Lower leg skin (tissue), 4 donors: ENCODE results near the gene EIF3M. TPM values are rescaled to one million over a fixed set of nuclear protein-coding genes. Genes with fewer than 3 reads are reported as not detected.
"Not testable (repeated sequence)": the region's sequence is repeated elsewhere in the genome, so short reads cannot be mapped to it uniquely, and the experiment has no call there.

Experiments
- DNase-seq, 2 donors: peaks; one replicate each; pipeline ENCODE4 v3.0.0-alpha.2; 2019; ENCODE audit warnings: low spot score in 2 of 2
- H3K4me3 ChIP-seq: fragments of 200-600 bp; sonication (generic); 2 replicates; pipeline ENCODE4 v1.5.1; 2017; ENCODE audit warnings: mild to moderate bottlenecking, low read depth; ENCODE audit not compliant: poor library complexity, severe bottlenecking
- POLR2A ChIP-seq, 2 donors: fragments of 450-650 bp; IDR thresholded peaks; one replicate each; pipeline ENCODE4 v1.6.1; 2016 to 2017; ENCODE audit warnings: antibody characterized with exemption in 2 of 2, mild to moderate bottlenecking in 1 of 2, moderate library complexity in 1 of 2
- WGBS, 2 donors: methylation state at CpG; one replicate each; pipeline ENCODE4 v1.1.5; 2018; 5-methylcytosine and 5-hydroxymethylcytosine counted together
- intact Hi-C: fragments of 100-400 bp; cut with DNase I; formaldehyde crosslinking; loops from one replicate; pipeline ENCODE4 v1.15.0; 2023; ENCODE audit warnings: low total_unique reads
- total RNA-seq, 4 donors: library from RNA; depleted of rRNA; stranded (reverse); fragments of >200 nt; gene quantifications; one replicate each; pipeline ENCODE4 v1.1.0, GENCODE V29; 2016
- TF ChIP-seq, protein P1 (sequence below), 3 donors: fragments of 450-650 bp; IDR thresholded peaks; one replicate each; pipeline ENCODE4 v1.5.1; 2016; ENCODE audit warnings: antibody characterized with exemption in 3 of 3, mild to moderate bottlenecking in 3 of 3, moderate library complexity in 2 of 3

The EIF3M gene
- total RNA-seq, 4 donors from 2014 or later, result 365 to 696 (median 419) TPM

DNA sequence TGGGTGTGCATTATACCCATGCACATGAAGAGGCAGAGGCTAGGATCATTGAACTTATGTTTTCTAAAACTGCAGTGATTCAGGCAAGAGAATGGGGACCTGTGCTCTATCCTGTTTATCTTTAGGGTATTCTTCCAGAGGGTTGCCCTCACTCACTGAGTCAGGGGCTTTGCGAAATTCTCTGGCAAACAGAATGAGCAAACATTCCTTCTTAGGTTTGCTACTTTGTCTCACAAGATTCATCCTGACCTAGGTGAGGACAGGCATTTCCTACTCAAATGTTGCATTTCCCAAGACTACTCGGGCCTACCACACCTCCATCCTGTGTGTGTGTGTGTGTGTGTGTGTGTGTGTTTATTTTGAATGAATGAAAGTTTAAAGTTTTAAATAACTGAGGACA is 2.7 kb upstream of the EIF3M start:
- WGBS, 2 donors, result 73 to 74% methylated on average over 2 of the region's 2 CpGs
- intact Hi-C loops, result no loop called here
- TF ChIP-seq, protein P1, sequence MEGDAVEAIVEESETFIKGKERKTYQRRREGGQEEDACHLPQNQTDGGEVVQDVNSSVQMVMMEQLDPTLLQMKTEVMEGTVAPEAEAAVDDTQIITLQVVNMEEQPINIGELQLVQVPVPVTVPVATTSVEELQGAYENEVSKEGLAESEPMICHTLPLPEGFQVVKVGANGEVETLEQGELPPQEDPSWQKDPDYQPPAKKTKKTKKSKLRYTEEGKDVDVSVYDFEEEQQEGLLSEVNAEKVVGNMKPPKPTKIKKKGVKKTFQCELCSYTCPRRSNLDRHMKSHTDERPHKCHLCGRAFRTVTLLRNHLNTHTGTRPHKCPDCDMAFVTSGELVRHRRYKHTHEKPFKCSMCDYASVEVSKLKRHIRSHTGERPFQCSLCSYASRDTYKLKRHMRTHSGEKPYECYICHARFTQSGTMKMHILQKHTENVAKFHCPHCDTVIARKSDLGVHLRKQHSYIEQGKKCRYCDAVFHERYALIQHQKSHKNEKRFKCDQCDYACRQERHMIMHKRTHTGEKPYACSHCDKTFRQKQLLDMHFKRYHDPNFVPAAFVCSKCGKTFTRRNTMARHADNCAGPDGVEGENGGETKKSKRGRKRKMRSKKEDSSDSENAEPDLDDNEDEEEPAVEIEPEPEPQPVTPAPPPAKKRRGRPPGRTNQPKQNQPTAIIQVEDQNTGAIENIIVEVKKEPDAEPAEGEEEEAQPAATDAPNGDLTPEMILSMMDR (IDR thresholded peaks at IDR 0.05), result no peak
- TF ChIP-seq POLR2A (IDR thresholded peaks at IDR 0.05), result no peak
- no peak overlapping the region for H3K4me3 ChIP-seq
- no peak for DNase-seq

DNA sequence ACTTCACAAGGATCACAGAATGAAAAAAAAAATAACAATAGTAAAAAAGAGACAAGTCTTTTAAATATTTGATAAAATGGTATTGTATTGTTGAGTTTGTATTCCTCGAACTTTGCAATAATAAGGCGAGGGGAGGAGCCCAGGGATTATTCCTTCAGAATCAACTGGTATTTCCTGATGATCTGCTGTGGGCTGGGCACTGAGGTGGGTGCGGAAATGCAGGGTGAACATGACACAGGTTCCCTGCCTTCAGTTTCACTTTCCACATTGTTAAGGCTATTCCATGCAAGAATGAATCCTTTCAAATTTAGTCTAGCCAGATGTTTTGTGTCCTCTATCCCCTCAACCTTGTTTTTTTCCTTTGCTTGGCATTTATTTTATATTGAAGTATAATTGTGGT is 2.1 kb upstream of the EIF3M start:
- intact Hi-C loops, result no loop called here
- WGBS, 2 donors, result 80 to 84% methylated on average over 3 of the region's 3 CpGs
- no peak for DNase-seq
- no peak overlapping the region for H3K4me3 ChIP-seq
- TF ChIP-seq, protein P1 (IDR thresholded peaks at IDR 0.05), result no peak
- TF ChIP-seq POLR2A (IDR thresholded peaks at IDR 0.05), result no peak

DNA sequence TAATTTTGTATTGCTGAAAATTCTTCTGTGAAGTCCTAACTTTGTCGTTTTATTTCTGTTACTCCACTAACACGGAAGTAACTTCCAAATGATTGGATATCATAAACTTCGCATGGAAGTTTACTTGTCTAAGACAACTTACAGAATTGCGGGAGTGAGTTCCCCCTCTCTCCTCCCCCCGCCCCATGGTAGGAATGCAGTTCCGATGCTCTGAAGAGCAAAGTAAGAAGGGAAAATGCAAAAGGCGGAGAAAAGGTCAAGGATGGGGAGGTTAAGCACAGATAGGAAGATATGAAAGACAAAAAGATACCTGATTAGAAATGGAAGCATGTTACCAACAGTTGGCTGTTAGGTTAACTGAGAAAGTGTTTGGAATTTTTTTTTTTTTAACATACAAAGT is 1.3 kb downstream of the EIF3M start:
- TF ChIP-seq, protein P1 (IDR thresholded peaks at IDR 0.05), result no peak
- no peak for TF ChIP-seq POLR2A (IDR thresholded peaks at IDR 0.05)
- 8 to 10% methylated on average over 7 of the region's 7 CpGs for WGBS, 2 donors
- no peak for DNase-seq
- intact Hi-C loops, result no loop called here
- no peak overlapping the region for H3K4me3 ChIP-seq

DNA sequence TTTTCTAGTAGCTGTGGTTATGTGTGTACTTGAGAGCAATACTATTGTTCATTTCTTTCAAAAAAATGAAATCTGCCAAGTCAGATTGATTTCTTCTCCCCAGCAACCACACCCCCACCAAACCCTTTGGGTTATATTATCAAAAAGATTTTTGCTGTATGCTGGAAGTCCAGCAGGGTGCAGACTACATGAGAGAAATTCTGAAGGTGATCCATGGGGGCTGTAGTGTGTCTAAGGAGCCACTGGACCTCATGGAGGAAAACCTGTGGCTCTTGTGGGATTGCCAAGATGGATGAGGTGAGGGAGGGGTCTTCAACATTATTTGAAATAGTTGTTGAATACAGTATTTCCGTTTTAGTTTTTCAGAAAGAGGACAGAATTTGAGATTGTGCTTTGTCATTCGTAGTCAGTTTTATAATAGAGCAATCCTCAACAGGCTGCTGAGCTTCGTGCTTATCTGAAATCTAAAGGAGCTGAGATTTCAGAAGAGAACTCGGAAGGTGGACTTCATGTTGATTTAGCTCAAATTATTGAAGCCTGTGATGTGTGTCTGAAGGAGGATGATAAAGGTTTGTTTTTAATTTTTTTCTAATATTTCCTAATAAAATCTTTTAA is 3.1 kb downstream of the EIF3M start:
- no peak for DNase-seq
- no peak for TF ChIP-seq POLR2A (IDR thresholded peaks at IDR 0.05)
- TF ChIP-seq, protein P1 (IDR thresholded peaks at IDR 0.05), result no peak
- 68 to 84% methylated on average over 4 of the region's 4 CpGs for WGBS, 2 donors
- intact Hi-C loops, result no loop called here
- H3K4me3 ChIP-seq, result no peak overlapping the region

DNA sequence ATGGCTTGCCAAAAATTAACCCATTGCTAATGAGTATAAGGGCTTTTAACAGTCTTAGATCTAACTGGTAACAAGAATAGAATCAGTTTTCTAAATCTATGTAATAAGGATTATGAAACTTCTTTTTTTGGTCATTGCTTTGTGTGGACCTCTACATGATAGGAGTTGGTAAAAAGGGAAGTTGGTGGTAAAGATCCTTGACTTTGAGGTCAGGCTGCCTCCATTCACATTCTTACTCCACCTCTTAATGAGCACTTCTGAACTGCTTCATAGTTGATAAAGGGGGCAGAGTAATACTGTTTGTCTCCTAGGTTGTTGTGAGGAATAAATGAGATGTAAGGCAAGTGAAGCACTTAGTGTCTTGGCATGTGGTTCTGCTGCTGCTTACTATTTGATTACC is 10.6 kb downstream of the EIF3M start:
- no peak for TF ChIP-seq POLR2A (IDR thresholded peaks at IDR 0.05)
- TF ChIP-seq, protein P1 (IDR thresholded peaks at IDR 0.05), result no peak
- no peak overlapping the region for H3K4me3 ChIP-seq
- DNase-seq, result no peak
- intact Hi-C loops, result no loop called here

DNA sequence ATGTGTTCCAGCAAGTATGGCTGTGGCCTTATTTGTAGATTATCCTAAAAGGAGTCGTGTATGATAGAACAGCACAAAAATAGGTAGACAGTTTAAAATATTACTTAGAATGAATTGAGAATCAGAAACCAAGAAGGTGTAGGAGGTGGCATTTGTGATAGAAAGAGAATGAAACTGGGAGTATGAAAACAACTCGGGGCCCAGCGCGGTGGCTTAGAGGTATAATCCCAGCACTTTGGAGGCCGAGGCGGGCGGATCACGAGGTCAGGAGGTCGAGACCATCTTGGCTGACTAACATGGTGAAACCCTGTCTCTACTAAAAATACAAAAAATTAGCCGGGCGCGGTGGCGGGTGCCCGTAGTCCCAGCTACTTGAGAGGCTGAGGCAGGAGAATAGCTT is 12.5 kb downstream of the EIF3M start:
- intact Hi-C loops, H3K4me3 ChIP-seq, DNase-seq: not testable (repeated sequence)
- 94 to 96% methylated on average over 14 of the region's 14 CpGs for WGBS, 2 donors
